MG63 (cell line): ENCODE results near the gene RMND1. TPM values are rescaled to one million over a fixed set of nuclear protein-coding genes. Genes with fewer than 3 reads are reported as not detected.
A peak's percentile ranks its signal among the peaks of the same experiment; 100 is the strongest.

ENCODE experiments used
- DNase-seq: peaks from one replicate; pipeline ENCODE4 v3.0.0-alpha.2; 2020
- H3K27me3 ChIP-seq: fragments of 250-450 bp; sonication (Bioruptor Pico); 2 replicates; pipeline ENCODE4 v1.5.1; 2020; ENCODE audit warnings: mild to moderate bottlenecking, moderate library complexity
- H3K36me3 ChIP-seq: fragments of 250-450 bp; sonication (Bioruptor Pico); 2 replicates; pipeline ENCODE4 v1.5.1; 2020; ENCODE audit warnings: mild to moderate bottlenecking, moderate library complexity
- H3K4me3 ChIP-seq: fragments of 250-450 bp; sonication (Bioruptor Pico); 2 replicates; pipeline ENCODE4 v1.5.1; 2020; ENCODE audit warnings: mild to moderate bottlenecking, moderate library complexity
- H3K9me3 ChIP-seq: fragments of 250-450 bp; sonication (Bioruptor Pico); 2 replicates; pipeline ENCODE4 v1.5.1; 2020; ENCODE audit warnings: mild to moderate bottlenecking, moderate library complexity
- total RNA-seq: library from RNA; depleted of rRNA; stranded (reverse); fragments of >200 nt; shearing (Covaris generic); gene quantifications from 2 replicates; pipeline ENCODE4 v1.2.3, GENCODE V29; 2014; ENCODE audit warnings: low replicate concordance; rRNA removed

RMND1 gene
- total RNA-seq = 19.2 and 23.5 TPM in 2 replicates

- no peaks in the 10 kb centered on the region for H3K9me3 ChIP-seq
- H3K27me3 ChIP-seq = no peaks in the 10 kb centered on the region
- DNase-seq = peak; percentile 100
- peak within 1 kb of the TSS; percentile 73 for H3K4me3 ChIP-seq
- no peaks in the 10 kb centered on the region; the same call in none of the 2 replicates for H3K36me3 ChIP-seq
These were observed at the start of gene RMND1 for GRCh38 chr6:151451950-151452749. Gene RMND1 (minus strand): TSS chr6:151452126. CDS start chr6:151445811, 6,315 bp downstream.

- H3K4me3 ChIP-seq = no peak overlapping the region
- H3K27me3 ChIP-seq = peaks cover 3% of the 10 kb centered on the region
- no peak for DNase-seq
- H3K9me3 ChIP-seq = no peaks in the 10 kb centered on the region
- no peaks in the 10 kb centered on the region for H3K36me3 ChIP-seq
These were observed 47.6 kb upstream of the RMND1 start for GRCh38 chr6:151499551-151499950.

- no peaks in the 10 kb centered on the region for H3K36me3 ChIP-seq
- DNase-seq = no peak
- no peak overlapping the region for H3K4me3 ChIP-seq
- no peaks in the 10 kb centered on the region for H3K9me3 ChIP-seq
- H3K27me3 ChIP-seq = peaks cover 3% of the 10 kb centered on the region
These were observed 46.4 kb upstream of the RMND1 start for GRCh38 chr6:151498327-151498726.

- Histone ChIP-seq H3K9me3 (no peaks in the 10 kb centered on the region), H3K4me3 (no peak overlapping the region), H3K27me3 (peaks cover 3% of the 10 kb centered on the region), H3K36me3 (no peaks in the 10 kb centered on the region)
- no peak for DNase-seq
These were observed 46.0 kb upstream of the RMND1 start for GRCh38 chr6:151497905-151498304.

GRCh38 chr6:151495380-151495779 is 43.5 kb upstream of the RMND1 start:
- Histone ChIP-seq H3K4me3 (no peak overlapping the region), H3K27me3 (peaks cover 3% of the 10 kb centered on the region), H3K36me3 (no peaks in the 10 kb centered on the region), H3K9me3 (no peaks in the 10 kb centered on the region)
- no peak for DNase-seq

- Histone ChIP-seq H3K4me3 (peak overlapping the region; percentile 50), H3K36me3 (no peaks in the 10 kb centered on the region), H3K9me3 (no peaks in the 10 kb centered on the region), H3K27me3 (peaks cover 3% of the 10 kb centered on the region)
- DNase-seq = no peak
These were observed 43.0 kb upstream of the RMND1 start for GRCh38 chr6:151494936-151495320.

GRCh38 chr6:151494235-151494935 is 42.5 kb upstream of the RMND1 start:
- Histone ChIP-seq H3K4me3 (peak overlapping the region; percentile 50), H3K27me3 (peaks cover 3% of the 10 kb centered on the region)
- peak; percentile 54 for DNase-seq

GRCh38 chr6:151493804-151494234 is 41.9 kb upstream of the RMND1 start, which contains the start of gene CCDC170:
Gene CCDC170 (plus strand): TSS chr6:151494017. CDS start chr6:151494129, 112 bp downstream.
- Histone ChIP-seq H3K27me3 (peaks cover 3% of the 10 kb centered on the region), H3K9me3 (no peaks in the 10 kb centered on the region), H3K36me3 (no peaks in the 10 kb centered on the region), H3K4me3 (peak within 1 kb of the TSS; percentile 50)
- peak; percentile 44 for DNase-seq

More at GRCh38 chr6:151494235-151494935, 42.5 kb upstream of the RMND1 start:
- H3K36me3 ChIP-seq = no peaks in the 10 kb centered on the region
- H3K9me3 ChIP-seq = no peaks in the 10 kb centered on the region

GRCh38 chr6:151493161-151493803 is 41.4 kb upstream of the RMND1 start:
- no peak for DNase-seq
- H3K9me3 ChIP-seq = no peaks in the 10 kb centered on the region

GRCh38 chr6:151490996-151491395 is 39.1 kb upstream of the RMND1 start:
- peaks cover 2% of the 10 kb centered on the region for H3K27me3 ChIP-seq
- H3K36me3 ChIP-seq = no peaks in the 10 kb centered on the region
- DNase-seq = no peak
- H3K4me3 ChIP-seq = no peak overlapping the region
- no peaks in the 10 kb centered on the region; the same call in 1 of the 2 replicates for H3K9me3 ChIP-seq

More at GRCh38 chr6:151493161-151493803, 41.4 kb upstream of the RMND1 start:
- Histone ChIP-seq H3K4me3 (peak overlapping the region; percentile 50), H3K27me3 (peaks cover 3% of the 10 kb centered on the region), H3K36me3 (no peaks in the 10 kb centered on the region)

GRCh38 chr6:151488226-151488625 is 36.3 kb upstream of the RMND1 start:
- Histone ChIP-seq H3K9me3 (no peaks in the 10 kb centered on the region; the same call in 1 of the 2 replicates), H3K36me3 (no peaks in the 10 kb centered on the region), H3K27me3 (no peaks in the 10 kb centered on the region), H3K4me3 (no peak overlapping the region)
- DNase-seq = no peak

GRCh38 chr6:151483994-151484393 is 32.1 kb upstream of the RMND1 start:
- no peak for DNase-seq
- no peaks in the 10 kb centered on the region for H3K27me3 ChIP-seq
- H3K4me3 ChIP-seq = no peak overlapping the region
- no peaks in the 10 kb centered on the region for H3K36me3 ChIP-seq
- H3K9me3 ChIP-seq = no peaks in the 10 kb centered on the region; the same call in 1 of the 2 replicates

GRCh38 chr6:151482290-151482689 is 30.4 kb upstream of the RMND1 start:
- Histone ChIP-seq H3K27me3 (no peaks in the 10 kb centered on the region), H3K36me3 (no peaks in the 10 kb centered on the region), H3K4me3 (no peak overlapping the region), H3K9me3 (no peaks in the 10 kb centered on the region; the same call in 1 of the 2 replicates)
- no peak for DNase-seq

- H3K9me3 ChIP-seq = no peaks in the 10 kb centered on the region; the same call in 1 of the 2 replicates
- H3K36me3 ChIP-seq = no peaks in the 10 kb centered on the region
- DNase-seq = no peak
- H3K27me3 ChIP-seq = no peaks in the 10 kb centered on the region
- no peak overlapping the region for H3K4me3 ChIP-seq
These were observed 29.9 kb upstream of the RMND1 start for GRCh38 chr6:151481786-151482185.

GRCh38 chr6:151478670-151479069 is 26.7 kb upstream of the RMND1 start:
- no peaks in the 10 kb centered on the region for H3K36me3 ChIP-seq
- H3K4me3 ChIP-seq = no peak overlapping the region
- no peaks in the 10 kb centered on the region for H3K9me3 ChIP-seq
- no peak for DNase-seq
- H3K27me3 ChIP-seq = no peaks in the 10 kb centered on the region

- Histone ChIP-seq H3K36me3 (no peaks in the 10 kb centered on the region), H3K27me3 (no peaks in the 10 kb centered on the region), H3K9me3 (no peaks in the 10 kb centered on the region), H3K4me3 (no peak overlapping the region)
- no peak for DNase-seq
These were observed 25.8 kb upstream of the RMND1 start for GRCh38 chr6:151477726-151478125.
